H1 (cell line): ENCODE results near the gene MROH2B.

Experiments
- ATF2 ChIP-seq: IDR thresholded peaks from 2 replicates; pipeline ENCODE4 v1.6.1; 2012; ENCODE audit warnings: low read length, inconsistent platforms
- CEBPB ChIP-seq: IDR thresholded peaks from 2 replicates; pipeline ENCODE4 v1.6.1; 2012; ENCODE audit warnings: low read depth, low read length
- EZH2 ChIP-seq: fragments of 200-600 bp; sonication (generic); IDR thresholded peaks from 2 replicates; pipeline ENCODE4 v1.7.1; 2012; ENCODE audit warnings: low read depth, mild to moderate bottlenecking, moderate library complexity, low read length, inconsistent platforms; ENCODE audit not compliant: severe bottlenecking
- JUND ChIP-seq: IDR thresholded peaks from 2 replicates; pipeline ENCODE4 v1.6.1; 2011; ENCODE audit warnings: mild to moderate bottlenecking, improper control_type of control experiment, low read length
- MAX ChIP-seq: IDR thresholded peaks from 2 replicates; pipeline ENCODE4 v1.6.1; 2012; ENCODE audit warnings: inconsistent platforms
- POLR2A ChIP-seq, 2 experiments: IDR thresholded peaks; 1 replicate in 1 of 2; 2 replicates in 1 of 2; pipeline ENCODE4 v1.6.1; 2011; ENCODE audit warnings: low read depth in 2 of 2, low read length in 2 of 2, mild to moderate bottlenecking in 2 of 2; ENCODE audit errors: control extremely low read depth in 1 of 2
- POLR2AphosphoS5 ChIP-seq: IDR thresholded peaks from 2 replicates; pipeline ENCODE4 v1.6.1; 2011; ENCODE audit warnings: low read depth, low read length
- RAD21 ChIP-seq, 2 experiments: IDR thresholded peaks in 1 of 2; conservative IDR thresholded peaks in 1 of 2; 2 replicates each; pipeline ENCODE4 v1.6.1; 2011; ENCODE audit warnings: low read depth in 2 of 2, low read length in 2 of 2, improper control_type of control experiment in 1 of 2, inconsistent platforms in 1 of 2, mild to moderate bottlenecking in 1 of 2, moderate library complexity in 1 of 2
- RXRA ChIP-seq: IDR thresholded peaks from 2 replicates; pipeline ENCODE4 v1.6.1; 2011; ENCODE audit warnings: low read depth, mild to moderate bottlenecking, low read length, moderate library complexity; ENCODE audit not compliant: insufficient read depth
- TEAD4 ChIP-seq: IDR thresholded peaks from 2 replicates; pipeline ENCODE4 v1.6.1; 2012; ENCODE audit warnings: low read depth, low read length, inconsistent platforms, mixed read lengths

GRCh38 chr5:41032973-41033372, 38.2 kb downstream of the MROH2B start:
- no peak for TF ChIP-seq TEAD4
- no peak for TF ChIP-seq MAX
- no peak for TF ChIP-seq POLR2AphosphoS5
- TF ChIP-seq POLR2A (IDR thresholded peaks at IDR 0.05; ENCODE audit: control extremely low read depth in 1 of 2, low read depth in 2 of 2, low read length in 2 of 2): no peak
- no peak for TF ChIP-seq RAD21 (IDR thresholded peaks at IDR 0.05 in 1 of 2, conservative IDR thresholded peaks at IDR 0.05 in 1 of 2; ENCODE audit: low read depth in 2 of 2, low read length in 2 of 2)
- TF ChIP-seq RXRA: no peak
- TF ChIP-seq CEBPB: no peak
- no peak for TF ChIP-seq EZH2
- TF ChIP-seq ATF2: no peak
- TF ChIP-seq JUND: no peak
